ENCODE data around the gene CA7. TPM values are rescaled to one million over a fixed set of nuclear protein-coding genes. Genes with fewer than 3 reads are reported as not detected.

The CA7 gene
- total RNA-seq: not detected
- polyA plus RNA-seq: not detected

GRCh38 chr16:66844342-66845079 lies at the start of gene CA7:
Gene CA7, plus strand, starts transcription at chr16:66844414. Its CDS starts 74 bp downstream, at chr16:66844488.
- Mint-ChIP-seq H3K36me3 (no peaks in the 10 kb centered on the region), H3K27ac (peak within 1 kb of the TSS in 2 of 8 donors; percentile 21 to 65), H3K4me1 (peaks cover 3 to 16% (median 5%) of the 10 kb centered on the region in 3 donors), H3K4me3 (peak within 1 kb of the TSS in 6 of 7 donors; percentile 13 to 71 (median 64)), H3K9me3 (no peaks in the 10 kb centered on the region), H3K27me3 (peaks cover 39 to 48% of the 10 kb centered on the region in 2 donors)
- POLR2A ChIA-PET: no interaction called here
- Histone ChIP-seq H3K9me3 (ENCODE audit: low read length) (no peaks in the 10 kb centered on the region), H3K4me1 (ENCODE audit: insufficient read depth, low read length) (no peaks in the 10 kb centered on the region), H3K4me3 (ENCODE audit: low read length) (no peak within 1 kb of the TSS), H3K27ac (ENCODE audit: low read depth, low read length) (no peak within 1 kb of the TSS), H3K27me3 (ENCODE audit: insufficient read depth, low read length, poor library complexity, severe bottlenecking) (peaks cover 15% of the 10 kb centered on the region), H3K36me3 (ENCODE audit: insufficient read depth, low read length) (no peaks in the 10 kb centered on the region)
- CTCF ChIA-PET: interaction anchor here (1.8 to 3.3 kb wide), 2 partner anchors 13 to 23 kb away, joined by 5 to 19 read pairs; partner anchors contain the start of gene NAE1
- DNase-seq: no peak

GRCh38 chr16:66798161-66798560 lies 46.1 kb upstream of the CA7 start:
- no peaks in the 10 kb centered on the region for H3K4me1 ChIP-seq (ENCODE audit: insufficient read depth, low read length)
- H3K36me3 Mint-ChIP-seq: peaks cover 0 to 15% (median 2%) of the 10 kb centered on the region in 3 donors

GRCh38 chr16:66800856-66801255 lies 43.4 kb upstream of the CA7 start:
- ChIA-PET CTCF (interaction anchor here (1.0 kb wide), 1 partner anchor 73 kb away, joined by 3 read pairs; no protein-coding TSS in a partner anchor), POLR2A (no interaction called here)
- H3K36me3 Mint-ChIP-seq: peaks cover 14 to 42% (median 23%) of the 10 kb centered on the region in 3 donors

More at GRCh38 chr16:66798161-66798560, 46.1 kb upstream of the CA7 start:
- H3K9me3 ChIP-seq (ENCODE audit: low read length): no peaks in the 10 kb centered on the region
- H3K4me3 ChIP-seq (ENCODE audit: low read length): no peak overlapping the region
- no peak overlapping the region for H3K27ac ChIP-seq (ENCODE audit: low read depth, low read length)
- ChIA-PET POLR2A (no interaction called here), CTCF (no interaction called here)
- H3K36me3 ChIP-seq (ENCODE audit: insufficient read depth, low read length): no peaks in the 10 kb centered on the region
- DNase-seq: no peak
- no peaks in the 10 kb centered on the region for H3K27me3 ChIP-seq (ENCODE audit: insufficient read depth, low read length, poor library complexity, severe bottlenecking)
- Mint-ChIP-seq H3K4me3 (no peak overlapping the region), H3K27ac (no peak overlapping the region), H3K27me3 (no peaks in the 10 kb centered on the region), H3K4me1 (no peaks in the 10 kb centered on the region), H3K9me3 (no peaks in the 10 kb centered on the region)

GRCh38 chr16:66801320-66802105 lies 42.7 kb upstream of the CA7 start, which contains the start of gene TERB1:
Gene TERB1, minus strand, starts transcription at chr16:66801584. Its CDS starts 4,786 bp downstream, at chr16:66796798.
- H3K27me3 ChIP-seq (ENCODE audit: insufficient read depth, low read length, poor library complexity, severe bottlenecking): no peaks in the 10 kb centered on the region
- POLR2A ChIA-PET: no interaction called here
- H3K36me3 Mint-ChIP-seq: peaks cover 14 to 44% (median 23%) of the 10 kb centered on the region in 3 donors
- no peaks in the 10 kb centered on the region for H3K27me3 Mint-ChIP-seq
- H3K27ac ChIP-seq (ENCODE audit: low read depth, low read length): no peak within 1 kb of the TSS
- no peaks in the 10 kb centered on the region for H3K9me3 Mint-ChIP-seq
- H3K9me3 ChIP-seq (ENCODE audit: low read length): no peaks in the 10 kb centered on the region
- DNase-seq: no peak
- no peak within 1 kb of the TSS for H3K4me3 Mint-ChIP-seq
- H3K27ac Mint-ChIP-seq: peak within 1 kb of the TSS in 1 of 8 donors; percentile 73
- H3K4me1 Mint-ChIP-seq: no peaks in the 10 kb centered on the region
- peaks cover 20% of the 10 kb centered on the region for H3K36me3 ChIP-seq (ENCODE audit: insufficient read depth, low read length)
- CTCF ChIA-PET: interaction anchor here (1.0 kb wide), 1 partner anchor 73 kb away, joined by 3 read pairs; no protein-coding TSS in a partner anchor
- no peaks in the 10 kb centered on the region for H3K4me1 ChIP-seq (ENCODE audit: insufficient read depth, low read length)
- no peak within 1 kb of the TSS for H3K4me3 ChIP-seq (ENCODE audit: low read length)

More at GRCh38 chr16:66800856-66801255, 43.4 kb upstream of the CA7 start:
- Mint-ChIP-seq H3K4me3 (no peak overlapping the region), H3K4me1 (no peaks in the 10 kb centered on the region), H3K27ac (no peak overlapping the region), H3K9me3 (no peaks in the 10 kb centered on the region), H3K27me3 (no peaks in the 10 kb centered on the region)
- peaks cover 20% of the 10 kb centered on the region for H3K36me3 ChIP-seq (ENCODE audit: insufficient read depth, low read length)
- no peaks in the 10 kb centered on the region for H3K4me1 ChIP-seq (ENCODE audit: insufficient read depth, low read length)
- no peak for DNase-seq
- H3K4me3 ChIP-seq (ENCODE audit: low read length): no peak overlapping the region
- H3K9me3 ChIP-seq (ENCODE audit: low read length): no peaks in the 10 kb centered on the region
- no peak overlapping the region for H3K27ac ChIP-seq (ENCODE audit: low read depth, low read length)
- no peaks in the 10 kb centered on the region for H3K27me3 ChIP-seq (ENCODE audit: insufficient read depth, low read length, poor library complexity, severe bottlenecking)

GRCh38 chr16:66802159-66802558 lies 42.1 kb upstream of the CA7 start:
- H3K27me3 ChIP-seq (ENCODE audit: insufficient read depth, low read length, poor library complexity, severe bottlenecking): no peaks in the 10 kb centered on the region
- H3K36me3 ChIP-seq (ENCODE audit: insufficient read depth, low read length): peaks cover 20% of the 10 kb centered on the region
- Mint-ChIP-seq H3K4me3 (no peak overlapping the region), H3K27ac (no peak overlapping the region), H3K27me3 (no peaks in the 10 kb centered on the region), H3K4me1 (no peaks in the 10 kb centered on the region), H3K9me3 (no peaks in the 10 kb centered on the region), H3K36me3 (peaks cover 14 to 50% (median 23%) of the 10 kb centered on the region in 3 donors)
- CTCF ChIA-PET: no interaction called here
- no peak overlapping the region for H3K27ac ChIP-seq (ENCODE audit: low read depth, low read length)
- no peak for DNase-seq
- H3K4me1 ChIP-seq (ENCODE audit: insufficient read depth, low read length): no peaks in the 10 kb centered on the region
- POLR2A ChIA-PET: no interaction called here
- no peaks in the 10 kb centered on the region for H3K9me3 ChIP-seq (ENCODE audit: low read length)
- H3K4me3 ChIP-seq (ENCODE audit: low read length): no peak overlapping the region

- H3K9me3 ChIP-seq (ENCODE audit: low read length): no peaks in the 10 kb centered on the region
- H3K4me1 ChIP-seq (ENCODE audit: insufficient read depth, low read length): no peaks in the 10 kb centered on the region
- ChIA-PET CTCF (interaction anchor here (1.0 to 1.3 kb wide), 2 partner anchors 21 to 58 kb away, joined by 3 to 5 read pairs; partner anchors contain the start of genes DYNC1LI2 and NAE1), POLR2A (no interaction called here)
- no peak for DNase-seq
- H3K4me3 ChIP-seq (ENCODE audit: low read length): no peak overlapping the region
- no peaks in the 10 kb centered on the region for H3K27me3 ChIP-seq (ENCODE audit: insufficient read depth, low read length, poor library complexity, severe bottlenecking)
- H3K36me3 ChIP-seq (ENCODE audit: insufficient read depth, low read length): peaks cover 37% of the 10 kb centered on the region
- H3K9me3 Mint-ChIP-seq: no peaks in the 10 kb centered on the region
- no peak overlapping the region for H3K27ac ChIP-seq (ENCODE audit: low read depth, low read length)
- H3K27ac Mint-ChIP-seq: no peak overlapping the region
- H3K36me3 Mint-ChIP-seq: peaks cover 19 to 87% (median 42%) of the 10 kb centered on the region in 3 donors
- no peaks in the 10 kb centered on the region for H3K4me1 Mint-ChIP-seq
- no peak overlapping the region for H3K4me3 Mint-ChIP-seq
- H3K27me3 Mint-ChIP-seq: no peaks in the 10 kb centered on the region
These were observed 34.4 kb upstream of the CA7 start for GRCh38 chr16:66809765-66810164.

- no peak for DNase-seq
- H3K27me3 ChIP-seq (ENCODE audit: insufficient read depth, low read length, poor library complexity, severe bottlenecking): no peaks in the 10 kb centered on the region
- no peaks in the 10 kb centered on the region for H3K4me1 ChIP-seq (ENCODE audit: insufficient read depth, low read length)
- Mint-ChIP-seq H3K27me3 (no peaks in the 10 kb centered on the region), H3K4me1 (no peaks in the 10 kb centered on the region), H3K36me3 (peaks cover 14 to 87% (median 40%) of the 10 kb centered on the region in 3 donors), H3K27ac (no peak overlapping the region), H3K9me3 (no peaks in the 10 kb centered on the region), H3K4me3 (no peak overlapping the region)
- ChIA-PET POLR2A (no interaction called here), CTCF (no interaction called here)
- H3K36me3 ChIP-seq (ENCODE audit: insufficient read depth, low read length): peaks cover 37% of the 10 kb centered on the region
- H3K9me3 ChIP-seq (ENCODE audit: low read length): no peaks in the 10 kb centered on the region
- no peak overlapping the region for H3K4me3 ChIP-seq (ENCODE audit: low read length)
- no peak overlapping the region for H3K27ac ChIP-seq (ENCODE audit: low read depth, low read length)
These were observed 33.8 kb upstream of the CA7 start for GRCh38 chr16:66810391-66810790.

GRCh38 chr16:66811043-66811442 lies 33.2 kb upstream of the CA7 start:
- no peaks in the 10 kb centered on the region for H3K4me1 Mint-ChIP-seq
- no peaks in the 10 kb centered on the region for H3K9me3 ChIP-seq (ENCODE audit: low read length)
- H3K4me3 Mint-ChIP-seq: no peak overlapping the region
- peaks cover 14 to 85% (median 36%) of the 10 kb centered on the region in 3 donors for H3K36me3 Mint-ChIP-seq
- no peaks in the 10 kb centered on the region for H3K9me3 Mint-ChIP-seq
- no peaks in the 10 kb centered on the region for H3K27me3 ChIP-seq (ENCODE audit: insufficient read depth, low read length, poor library complexity, severe bottlenecking)
- H3K4me3 ChIP-seq (ENCODE audit: low read length): no peak overlapping the region
- H3K27me3 Mint-ChIP-seq: no peaks in the 10 kb centered on the region
- ChIA-PET POLR2A (no interaction called here), CTCF (no interaction called here)
- H3K4me1 ChIP-seq (ENCODE audit: insufficient read depth, low read length): no peaks in the 10 kb centered on the region
- no peak overlapping the region for H3K27ac ChIP-seq (ENCODE audit: low read depth, low read length)
- peak overlapping the region in 2 of 8 donors; percentile 22 for H3K27ac Mint-ChIP-seq
- H3K36me3 ChIP-seq (ENCODE audit: insufficient read depth, low read length): peaks cover 32% of the 10 kb centered on the region
- no peak for DNase-seq

All from CD8-positive, alpha-beta memory T cell (primary cell).